Mammary epithelial cell (primary cell): ENCODE results near the gene WSCD2.

Experiments used
- EZH2 ChIP-seq: IDR thresholded peaks from 2 replicates; pipeline ENCODE4 v1.6.1; 2012; ENCODE audit warnings: low read length, inconsistent platforms, borderline replicate concordance
- TF ChIP-seq, protein P1 (sequence below), 2 donors: IDR thresholded peaks in 1 of 2; conservative IDR thresholded peaks in 1 of 2; 2 replicates each; pipeline ENCODE4 v1.5.1; 2011 to 2012; ENCODE audit warnings: inconsistent platforms in 2 of 2, low read length in 2 of 2, mild to moderate bottlenecking in 2 of 2, control low read depth in 1 of 2, low read depth in 1 of 2; ENCODE audit not compliant: insufficient read depth in 1 of 2; ENCODE audit errors: extremely low read depth in 1 of 2

DNA sequence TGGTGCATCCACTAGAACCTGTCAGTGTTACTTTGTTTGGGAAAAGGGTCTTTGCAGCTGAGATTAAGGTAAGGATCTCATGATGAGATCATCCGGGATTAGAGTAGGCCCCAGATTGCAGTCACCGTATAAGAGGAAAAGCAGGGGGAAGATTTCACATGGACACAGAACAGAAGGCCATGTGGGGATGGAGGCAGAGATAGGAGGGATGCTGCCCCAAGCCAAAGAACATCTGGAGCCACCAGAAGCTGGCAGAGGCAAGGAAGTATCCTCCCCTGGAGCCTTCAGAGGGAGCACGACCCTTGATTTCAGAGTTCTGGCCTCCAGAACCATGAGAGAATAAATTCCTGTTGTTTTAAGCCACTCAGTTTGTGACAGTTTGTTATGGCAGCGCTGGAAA, 170.4 kb downstream of the WSCD2 start:
- TF ChIP-seq, protein P1, sequence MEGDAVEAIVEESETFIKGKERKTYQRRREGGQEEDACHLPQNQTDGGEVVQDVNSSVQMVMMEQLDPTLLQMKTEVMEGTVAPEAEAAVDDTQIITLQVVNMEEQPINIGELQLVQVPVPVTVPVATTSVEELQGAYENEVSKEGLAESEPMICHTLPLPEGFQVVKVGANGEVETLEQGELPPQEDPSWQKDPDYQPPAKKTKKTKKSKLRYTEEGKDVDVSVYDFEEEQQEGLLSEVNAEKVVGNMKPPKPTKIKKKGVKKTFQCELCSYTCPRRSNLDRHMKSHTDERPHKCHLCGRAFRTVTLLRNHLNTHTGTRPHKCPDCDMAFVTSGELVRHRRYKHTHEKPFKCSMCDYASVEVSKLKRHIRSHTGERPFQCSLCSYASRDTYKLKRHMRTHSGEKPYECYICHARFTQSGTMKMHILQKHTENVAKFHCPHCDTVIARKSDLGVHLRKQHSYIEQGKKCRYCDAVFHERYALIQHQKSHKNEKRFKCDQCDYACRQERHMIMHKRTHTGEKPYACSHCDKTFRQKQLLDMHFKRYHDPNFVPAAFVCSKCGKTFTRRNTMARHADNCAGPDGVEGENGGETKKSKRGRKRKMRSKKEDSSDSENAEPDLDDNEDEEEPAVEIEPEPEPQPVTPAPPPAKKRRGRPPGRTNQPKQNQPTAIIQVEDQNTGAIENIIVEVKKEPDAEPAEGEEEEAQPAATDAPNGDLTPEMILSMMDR (conservative IDR thresholded peaks at IDR 0.05 in 1 of 2, IDR thresholded peaks at IDR 0.05 in 1 of 2; ENCODE audit: extremely low read depth in 1 of 2, insufficient read depth in 1 of 2, low read depth in 1 of 2, low read length in 2 of 2), result no peak
- no peak for TF ChIP-seq EZH2
